Measurements from ENCODE around the gene HMOX2.
A peak's percentile ranks its signal among the peaks of the same experiment; 100 is the strongest.

Gene HMOX2

DNA sequence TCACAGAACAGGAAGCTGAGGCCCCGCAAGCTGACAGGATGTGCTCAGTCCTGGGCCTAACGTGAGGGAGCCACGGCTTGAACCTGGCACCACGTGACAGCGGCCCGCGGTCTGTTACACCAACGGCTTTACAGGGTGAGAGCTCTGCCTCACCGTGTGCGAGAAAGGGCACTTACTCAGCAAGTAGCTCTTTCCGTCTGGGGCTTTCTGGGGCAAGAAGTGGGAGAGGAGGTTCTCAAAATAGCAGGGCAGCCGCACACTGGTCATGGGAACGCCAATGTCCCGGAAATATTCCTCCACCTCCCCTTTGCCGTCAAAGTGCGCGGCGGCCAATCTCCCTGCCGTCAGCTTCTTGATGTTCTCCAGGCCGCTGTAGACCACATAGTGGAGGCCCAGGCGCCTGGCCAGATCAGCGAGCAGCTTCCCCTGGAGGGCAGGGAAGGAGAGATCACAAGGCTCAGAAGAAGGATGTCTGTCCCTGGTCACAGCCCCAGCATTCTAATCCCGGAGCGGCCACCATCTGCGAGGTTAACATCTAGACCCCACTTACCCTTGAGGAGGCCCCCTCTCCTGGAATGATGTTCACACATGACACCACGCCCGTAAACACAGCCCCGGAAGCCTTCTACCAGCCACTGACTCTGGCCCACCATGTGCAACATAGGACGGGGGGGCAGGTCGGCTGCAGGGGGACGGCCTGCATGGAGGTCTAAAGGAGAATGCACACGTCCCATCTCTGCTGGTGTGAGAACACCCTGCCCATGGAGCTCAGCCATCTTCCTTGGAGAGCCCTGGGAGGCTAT, 10.0 kb upstream of the HMOX2 start:
- peak; percentile 70 for DNase-seq

DNA sequence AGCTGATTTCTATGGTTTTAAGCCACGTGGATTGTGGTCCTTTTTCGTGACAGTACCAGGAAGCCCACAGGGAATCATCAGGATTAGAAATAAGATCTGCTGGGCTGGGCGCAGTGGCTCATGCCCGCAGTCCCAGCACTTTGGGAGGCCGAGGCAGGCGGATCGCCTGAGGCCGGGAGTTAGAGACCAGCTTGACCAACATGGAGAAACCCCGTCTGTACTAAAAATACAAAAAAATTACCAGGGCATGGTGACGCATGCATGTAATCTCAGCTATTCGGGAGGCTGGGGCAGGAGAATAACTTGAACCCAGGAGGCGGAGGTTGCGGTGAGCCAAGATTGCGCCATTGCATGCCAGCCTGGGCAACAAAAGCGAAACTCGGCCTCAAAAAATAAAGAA, 8.3 kb upstream of the HMOX2 start:
- DNase-seq: no peak

DNA sequence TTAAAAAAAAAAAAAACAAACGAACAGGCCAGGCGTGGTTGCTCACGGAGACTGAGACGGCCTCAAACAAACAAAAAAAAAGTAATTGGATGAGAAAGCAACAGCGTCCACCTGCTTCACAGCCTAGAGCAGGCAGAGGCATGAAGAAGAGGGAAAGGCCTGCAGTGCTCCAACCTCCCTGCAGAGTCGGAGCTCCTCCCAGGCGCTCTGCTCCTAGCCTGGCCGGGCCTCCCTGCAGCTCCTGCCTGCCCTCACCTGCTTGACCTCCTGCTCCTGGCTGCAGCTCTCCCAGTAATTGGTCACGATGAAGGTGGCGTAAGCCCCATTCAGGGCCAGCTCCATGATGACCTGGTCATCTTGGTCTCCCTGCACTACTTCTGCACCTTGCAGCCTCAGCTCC, 7.2 kb upstream of the HMOX2 start:
- no peak for DNase-seq

DNA sequence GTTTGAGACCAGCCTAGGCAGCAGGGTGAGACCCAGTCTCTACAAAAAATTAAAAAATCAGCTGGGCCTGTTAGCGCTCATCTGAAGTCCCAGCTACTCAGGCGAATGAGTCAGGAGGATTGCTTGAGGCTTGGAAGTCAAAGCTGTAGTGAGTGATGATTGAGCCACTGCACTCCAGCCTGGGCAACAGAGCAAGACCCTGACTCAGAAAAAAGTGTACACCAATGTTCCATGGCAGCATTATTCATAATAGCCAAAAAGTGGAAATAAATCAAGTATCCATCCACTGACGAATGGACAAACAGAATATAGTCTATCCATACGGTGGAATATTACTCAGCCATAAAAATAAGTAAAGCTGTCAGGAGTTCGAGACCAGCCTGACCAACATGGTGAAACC, 4.3 kb upstream of the HMOX2 start:
- no peak for DNase-seq

DNA sequence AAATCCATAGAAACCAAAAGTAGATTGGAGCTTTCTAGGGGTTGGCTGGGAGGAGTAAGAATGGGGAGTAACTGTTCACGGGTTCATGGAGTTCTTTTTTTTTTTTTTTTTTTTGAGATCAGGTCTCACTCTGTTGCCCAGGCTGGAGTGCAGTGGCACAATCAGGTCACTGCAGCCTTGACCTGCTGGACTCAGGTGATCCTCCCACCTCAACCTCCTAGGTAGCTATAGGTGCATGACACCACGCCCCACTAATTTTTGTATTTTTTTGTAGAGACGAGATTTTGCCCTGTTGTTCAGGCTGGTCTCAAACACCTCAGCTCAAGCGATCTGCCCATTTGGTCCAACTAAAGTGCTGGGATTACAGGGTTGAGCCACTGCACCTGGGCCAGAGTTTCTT, 3.3 kb upstream of the HMOX2 start:
- DNase-seq: no peak

DNA sequence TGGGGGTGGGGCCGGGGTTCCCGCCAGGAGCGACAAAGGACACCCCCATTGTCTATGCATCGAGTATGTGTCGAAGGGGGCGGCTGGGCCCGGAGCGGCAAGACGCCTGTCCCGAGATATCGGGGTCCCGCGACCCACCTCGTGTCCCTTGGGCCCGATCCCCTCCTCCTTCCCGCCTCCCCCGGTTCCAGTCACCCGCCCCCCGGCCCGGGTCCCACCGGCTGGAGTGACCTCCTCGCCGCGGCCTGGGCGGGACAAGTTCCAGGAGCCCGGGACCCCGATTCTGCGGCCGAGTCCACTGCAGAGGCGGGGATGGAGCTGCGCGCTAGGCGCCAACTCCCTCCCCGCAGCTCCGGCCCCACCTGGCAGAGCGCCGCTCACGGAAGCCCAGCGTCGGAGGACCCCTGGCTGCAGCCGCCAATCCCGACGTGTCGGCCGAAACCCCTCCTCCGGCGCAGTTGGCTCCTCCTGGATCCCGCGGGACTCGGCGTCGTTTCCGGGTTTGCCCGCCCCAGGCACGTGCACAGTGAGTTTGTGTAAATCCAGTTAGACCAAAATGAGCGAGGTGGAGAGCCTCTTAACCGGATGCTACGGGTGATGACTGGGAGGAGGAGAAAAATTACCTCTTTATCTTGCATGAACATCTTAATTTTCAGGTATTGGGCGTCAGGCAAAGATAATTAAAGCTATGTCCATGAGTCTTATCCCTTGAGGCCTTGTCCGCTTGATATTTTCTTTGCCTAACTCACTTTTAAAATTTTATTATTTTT, 1.8 kb upstream of the HMOX2 start, which contains the start of gene NMRAL1:
Gene NMRAL1 (minus strand): TSS at position 434 of the 770 bp plus-strand sequence. CDS start 493 bp downstream, outside the sequence.
- peak; percentile 97 for DNase-seq

DNA sequence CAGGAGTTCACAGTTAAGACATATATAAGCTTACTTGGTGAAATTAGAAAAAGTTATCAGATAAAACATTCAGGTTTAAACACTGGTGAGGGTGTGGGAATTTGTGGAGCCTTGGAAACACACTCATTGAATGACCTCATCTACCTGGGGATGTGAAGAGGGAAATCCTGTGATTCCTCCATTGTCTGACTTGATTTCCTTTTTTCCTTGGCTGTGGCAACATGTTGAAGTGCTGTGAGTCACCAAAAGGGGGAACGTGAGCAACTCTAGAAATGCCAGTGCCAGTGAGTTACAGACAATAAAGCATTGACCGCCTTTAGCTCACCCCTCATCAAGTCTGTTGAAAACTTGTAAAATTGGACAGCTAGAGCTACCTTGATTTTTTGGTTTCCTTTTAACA, 1.8 kb downstream of the HMOX2 start:
- peak; percentile 39 for DNase-seq

DNA sequence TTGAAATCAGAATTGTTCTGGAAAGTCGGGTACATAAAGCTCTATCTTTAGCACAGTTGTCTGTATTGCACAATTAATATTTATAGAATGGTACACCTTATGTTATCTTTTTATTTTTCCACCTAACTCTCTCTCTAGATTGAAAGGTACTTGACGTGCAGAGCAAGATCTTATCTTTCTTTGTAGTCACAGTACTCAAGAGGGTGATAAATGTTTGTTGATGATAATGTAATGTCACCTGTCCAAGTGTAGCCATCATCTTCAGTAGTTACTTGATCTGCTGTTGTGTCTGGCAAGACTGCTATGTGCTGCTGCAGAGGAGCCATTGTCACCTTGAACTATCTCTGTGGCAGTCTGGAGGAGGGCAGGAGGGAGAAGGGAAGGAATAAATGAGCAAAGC, 5.3 kb downstream of the HMOX2 start:
- DNase-seq: no peak

DNA sequence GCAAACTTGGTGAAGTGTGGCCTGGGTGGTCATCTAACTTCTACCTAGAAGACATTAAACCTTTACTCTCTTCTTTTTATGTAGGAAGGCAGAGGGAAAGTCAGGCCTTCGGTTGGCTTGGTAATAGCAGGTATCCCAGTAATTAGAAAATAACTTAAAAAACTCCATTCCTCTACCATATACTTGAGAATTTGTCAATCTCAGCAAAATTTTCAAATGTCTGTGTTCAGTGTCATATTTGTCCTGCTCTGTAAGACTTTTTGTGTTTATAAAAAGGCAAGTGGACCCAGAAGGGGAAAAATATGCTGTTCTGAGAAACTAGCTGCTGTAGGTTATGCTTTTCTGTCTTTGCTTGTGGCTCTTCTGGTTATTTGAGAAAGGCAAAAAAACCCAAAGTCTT, 5.8 kb downstream of the HMOX2 start:
- no peak for DNase-seq

DNA sequence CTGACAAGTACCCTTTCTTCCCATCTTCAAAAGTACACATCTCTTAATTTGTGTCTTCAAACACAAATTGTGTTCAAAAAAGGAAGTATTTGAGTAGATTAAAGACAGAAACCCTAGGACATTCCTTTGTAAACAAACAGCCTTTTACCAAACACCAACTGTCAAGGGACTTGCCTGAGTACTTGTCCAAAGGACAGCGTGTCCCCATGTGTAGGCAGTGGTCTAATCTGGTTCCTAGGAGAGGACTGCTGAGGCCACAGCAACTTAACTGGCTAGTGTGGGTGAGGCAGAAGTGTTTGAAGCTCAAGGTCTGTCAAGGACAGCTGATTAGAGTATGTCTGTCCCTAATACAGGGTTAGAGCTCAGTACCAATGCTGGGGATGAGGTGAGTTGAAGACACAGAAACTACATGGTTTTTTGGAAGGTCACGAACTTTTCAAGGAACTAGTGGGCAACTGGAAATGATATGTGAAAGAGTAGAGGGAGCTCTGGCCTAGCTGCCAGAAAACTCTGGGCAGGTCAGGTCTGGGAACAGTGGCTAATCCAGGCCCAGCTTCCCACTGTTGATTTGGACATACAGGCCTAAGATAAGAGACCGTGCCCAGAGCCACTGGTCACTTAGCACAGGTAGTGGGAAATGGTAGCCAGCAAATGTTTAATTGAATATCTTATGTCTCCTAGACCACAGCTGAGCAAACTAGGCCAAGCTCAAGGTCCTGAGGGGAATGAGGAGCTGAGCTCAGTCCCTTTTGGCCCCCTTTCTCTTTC, 10.1 kb downstream of the HMOX2 start:
- DNase-seq: no peak

DNA sequence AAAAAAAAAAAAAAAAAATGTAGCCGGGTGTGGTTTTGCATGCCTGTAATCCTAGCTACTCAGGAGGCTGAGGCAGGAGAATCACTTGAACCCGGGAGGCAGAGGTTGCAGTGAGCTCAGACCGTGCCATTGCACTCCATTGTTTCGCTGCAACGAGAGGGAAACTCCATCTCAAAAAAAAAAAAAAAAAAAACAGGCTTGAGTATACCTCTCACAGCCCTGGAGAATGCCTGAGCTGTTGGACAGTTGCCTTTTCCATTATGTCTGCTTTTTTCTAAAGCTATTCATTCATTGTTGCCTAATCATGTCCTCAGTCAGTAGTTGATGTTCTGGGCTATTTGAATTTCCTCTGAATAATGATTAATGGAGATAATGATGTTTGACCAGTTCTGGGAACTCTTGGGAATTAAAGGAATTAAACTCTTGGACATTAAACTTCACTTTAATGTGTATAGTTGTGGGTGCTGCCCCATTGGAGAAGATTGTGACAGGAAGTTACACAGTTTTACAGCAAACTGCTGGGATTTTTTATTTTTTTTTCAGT, 11.8 kb downstream of the HMOX2 start:
- no peak for DNase-seq

DNA sequence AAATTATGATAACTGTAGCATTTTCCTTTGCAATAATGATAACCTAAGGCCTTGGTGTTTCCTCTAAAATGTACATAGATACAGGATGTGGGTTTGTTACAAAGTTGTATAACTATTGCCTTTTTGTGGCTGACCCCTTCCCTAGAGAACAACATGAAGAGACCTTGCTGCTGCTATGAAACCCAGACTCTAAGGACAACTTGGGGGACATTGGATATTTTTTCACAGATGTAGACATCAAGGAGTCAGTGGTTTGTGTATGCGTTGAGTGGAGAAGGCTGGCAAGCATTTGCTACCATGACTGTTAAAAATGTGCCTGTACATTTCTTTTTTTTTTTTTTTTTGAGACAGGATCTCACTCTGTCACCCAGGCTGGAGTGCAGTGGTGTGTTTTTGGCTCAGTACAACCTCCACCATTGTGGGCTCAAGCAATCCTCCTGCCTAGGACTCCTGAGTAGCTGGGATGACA, 12.3 kb downstream of the HMOX2 start:
- DNase-seq: peak; percentile 20

DNA sequence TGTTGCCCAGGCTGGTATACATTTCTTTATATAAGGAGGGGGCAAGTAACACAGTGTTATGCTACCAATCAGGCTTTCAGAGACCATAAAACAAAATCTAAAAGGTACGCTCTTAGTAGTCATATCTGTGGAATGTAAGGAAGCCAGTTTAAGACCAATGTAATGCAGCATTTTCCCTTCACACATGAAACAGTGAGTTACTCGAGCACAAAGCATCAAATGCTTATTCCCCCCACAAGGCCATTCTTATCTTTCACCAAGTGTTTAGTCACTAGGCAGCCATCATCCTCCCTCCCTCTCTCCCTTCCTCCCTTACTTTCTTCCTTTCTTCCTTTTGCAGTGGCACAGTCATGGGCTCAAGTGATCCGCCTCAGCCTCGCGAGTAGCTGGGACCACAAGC, 12.8 kb downstream of the HMOX2 start:
- DNase-seq: no peak

DNA sequence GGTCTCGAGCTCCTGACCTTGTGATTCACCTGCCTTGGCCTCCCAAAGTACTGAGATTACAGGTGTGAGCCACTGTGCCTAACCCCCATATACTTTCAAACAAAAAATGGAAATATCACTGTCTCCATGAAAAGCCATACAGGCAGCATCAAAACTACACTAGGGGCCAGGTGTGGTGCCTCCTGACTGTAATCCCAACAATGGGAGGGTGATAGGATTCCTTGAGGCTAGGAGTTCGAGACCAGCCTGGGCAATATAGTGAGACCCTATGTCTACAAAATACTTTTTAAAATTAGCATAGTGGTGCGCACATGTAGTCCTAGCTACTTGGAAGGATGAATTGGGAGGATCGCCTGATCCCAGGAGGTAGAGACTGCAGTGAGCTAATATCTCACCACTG, 15.7 kb downstream of the HMOX2 start:
- DNase-seq: no peak

DNA sequence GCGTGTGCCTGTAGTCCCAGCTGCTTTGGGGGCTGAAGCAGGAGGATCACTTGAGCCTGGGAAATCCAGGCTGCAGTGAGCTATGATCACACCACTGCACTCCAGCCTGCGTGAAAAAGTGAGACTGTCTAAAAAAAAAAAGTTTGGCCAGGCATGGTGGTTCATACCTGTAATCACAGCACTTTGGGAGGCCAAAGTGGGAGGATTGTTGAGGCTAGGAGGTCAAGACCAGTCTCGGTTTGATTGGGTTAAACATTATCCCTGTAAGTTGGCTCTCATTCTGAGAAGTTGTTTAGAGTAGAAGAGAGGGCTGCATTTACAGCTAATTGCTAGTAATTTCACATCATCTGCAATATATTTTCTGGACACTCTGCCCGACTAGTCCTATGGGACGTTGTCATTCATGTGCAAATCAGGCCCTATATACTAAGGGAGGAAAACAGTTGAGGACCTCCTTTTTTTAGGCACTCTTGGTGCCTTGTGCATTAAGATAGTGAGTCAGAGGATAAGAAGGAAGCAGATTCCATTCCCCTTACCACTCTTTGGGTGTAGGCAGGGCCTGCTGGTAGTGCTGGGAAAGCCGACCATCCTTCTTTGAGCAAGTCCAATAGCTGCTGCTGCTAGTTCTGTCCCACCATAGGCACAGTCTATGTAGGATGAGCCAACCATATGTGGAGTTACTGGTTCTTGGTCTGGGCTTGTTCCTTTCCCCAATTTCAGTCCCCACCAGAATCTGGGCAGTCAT, 18.7 kb downstream of the HMOX2 start:
- DNase-seq: no peak

DNA sequence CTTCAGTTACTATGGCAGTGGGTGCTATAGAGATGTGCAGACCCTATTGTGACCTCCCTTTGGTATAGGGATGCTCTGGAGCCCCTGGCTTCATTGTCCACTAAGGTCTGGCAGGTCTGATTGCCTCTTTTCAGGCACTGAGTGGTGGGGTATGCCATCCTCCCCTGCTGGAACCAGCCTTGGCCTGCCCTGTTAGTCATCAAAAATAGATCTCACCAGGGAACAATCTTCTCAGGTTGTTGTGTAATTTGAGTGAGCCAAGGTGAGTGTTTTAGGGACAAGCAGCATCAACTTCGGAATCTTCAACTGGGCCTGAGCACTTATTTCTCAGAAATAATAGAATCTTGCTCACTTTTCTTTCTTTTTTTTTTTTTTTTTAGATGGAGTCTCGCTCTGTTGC, 19.6 kb downstream of the HMOX2 start:
- no peak for DNase-seq

DNA sequence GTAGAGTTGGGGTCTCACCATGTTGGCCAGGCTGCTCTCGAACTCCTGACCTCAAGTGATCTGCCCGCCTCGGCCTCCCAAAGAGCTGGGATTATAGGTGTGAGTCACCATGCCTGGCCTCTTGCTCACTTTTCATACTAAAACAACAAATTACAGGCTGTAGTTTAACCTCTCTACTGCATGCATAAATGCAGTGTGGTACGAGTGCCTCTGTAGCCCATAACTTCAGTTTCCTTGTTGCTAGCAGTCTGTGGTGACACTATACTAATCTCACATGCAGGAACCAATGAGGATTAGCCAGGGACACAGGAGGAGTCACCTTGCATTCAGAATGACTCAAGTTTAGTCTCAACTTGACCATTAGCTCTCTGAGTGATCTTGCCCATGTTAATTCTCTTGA, 20.1 kb downstream of the HMOX2 start:
- DNase-seq: peak; percentile 24

DNA sequence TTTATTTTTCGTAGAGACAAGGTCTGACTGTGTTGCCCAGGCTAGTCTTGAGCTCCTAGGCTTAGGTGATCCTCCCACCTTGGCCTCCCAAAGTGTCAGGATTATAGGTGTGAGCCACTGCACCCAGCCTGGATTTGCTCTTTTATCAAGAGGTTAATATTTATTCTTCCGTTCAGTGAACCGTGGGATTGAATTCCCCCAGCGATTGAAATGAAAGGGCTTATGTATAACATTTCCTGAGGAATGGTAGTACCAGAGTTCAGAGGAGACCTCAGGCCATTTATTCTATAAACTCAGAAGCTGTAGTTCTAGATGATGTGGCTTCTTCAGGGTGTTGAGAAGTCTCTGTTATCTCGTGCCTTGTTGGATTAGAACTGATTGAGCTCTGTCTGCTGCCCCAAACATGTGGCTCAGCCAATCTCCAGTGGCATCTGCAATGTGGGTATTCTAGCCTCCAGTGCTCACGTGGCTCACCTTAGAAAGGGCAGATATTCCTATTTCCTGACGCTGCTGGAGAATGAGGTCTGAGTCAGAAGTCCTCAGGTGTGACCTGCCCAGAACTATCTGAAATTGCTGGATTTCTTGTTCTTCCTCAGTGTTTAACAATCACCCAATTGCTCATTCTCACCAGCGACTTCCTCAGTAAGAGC, 22.5 kb downstream of the HMOX2 start:
- DNase-seq: no peak

DNA sequence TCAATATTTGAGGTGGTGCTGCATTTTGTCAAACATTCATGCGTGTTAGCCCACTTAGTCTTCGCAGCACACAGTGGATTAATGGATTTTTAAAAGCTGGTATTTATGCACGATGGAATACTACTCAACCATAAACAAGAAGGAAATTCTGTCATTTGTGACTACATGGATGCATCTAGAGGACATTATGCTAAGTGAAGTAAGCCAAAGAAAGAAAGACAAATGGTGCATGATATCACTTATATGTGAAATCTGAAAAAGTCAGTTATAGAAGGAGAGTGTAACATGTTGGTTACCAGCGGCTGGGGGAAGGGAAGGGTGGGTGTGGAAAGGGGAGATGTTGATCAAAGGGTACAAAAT, 23.0 kb downstream of the HMOX2 start:
- DNase-seq: no peak

DNA sequence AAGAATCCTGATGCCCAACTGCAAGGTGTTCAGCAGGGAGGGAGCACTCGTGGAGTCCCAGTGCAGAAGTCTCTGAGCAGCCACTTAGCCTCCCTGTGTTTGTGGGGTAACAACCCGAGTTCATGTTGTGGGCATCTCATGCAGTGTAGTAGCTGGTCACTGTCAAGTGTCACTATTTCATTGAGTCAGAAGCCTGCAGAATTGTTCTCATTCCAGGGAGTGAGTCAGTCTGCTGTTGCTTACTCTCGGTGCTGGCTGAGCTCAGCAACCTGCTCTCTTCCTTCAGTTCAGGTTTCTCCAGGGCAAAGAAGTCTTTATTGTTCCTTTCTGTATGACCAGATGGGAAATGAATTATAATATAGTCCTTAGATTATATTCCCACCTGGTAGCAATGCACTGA, 24.1 kb downstream of the HMOX2 start:
- DNase-seq: peak; percentile 26

DNA sequence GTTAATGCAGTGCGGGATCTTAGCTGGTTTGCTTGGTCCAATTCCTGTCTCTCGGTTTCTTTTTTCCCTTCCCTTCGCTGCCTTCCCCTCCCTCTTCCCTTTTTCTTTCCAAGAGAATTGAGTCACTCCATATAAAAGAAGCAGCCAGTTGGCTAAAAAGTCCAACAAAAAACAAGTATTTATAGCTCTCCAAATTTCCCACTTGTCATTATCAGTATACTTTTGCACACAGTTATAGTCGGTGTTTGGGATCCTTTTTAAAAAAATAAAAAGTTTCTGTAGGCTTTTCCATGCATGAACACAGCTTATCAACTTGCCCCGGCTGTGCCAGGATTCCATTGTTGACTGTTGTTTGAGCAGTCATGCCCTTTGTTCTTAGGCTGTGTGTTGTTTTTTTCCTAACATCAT, 24.9 kb downstream of the HMOX2 start:
- no peak for DNase-seq
